Posterior cingulate gyrus (tissue), 11 donors: ENCODE data around the gene NDRG3.
A peak's percentile ranks its signal among the peaks of the same experiment; 100 is the strongest.
"Not testable (repeated sequence)": the region's sequence is repeated elsewhere in the genome, so short reads cannot be mapped to it uniquely, and the experiment has no call there.

Experiments
- DNase-seq, 10 donors: peaks; one replicate each; pipeline versions ENCODE4 v3.0.0 to v3.0.0-alpha.2; 2020 to 2021; ENCODE audit warnings: mixed read lengths in 3 of 10
- intact Hi-C: fragments of 100-400 bp; cut with DNase I; formaldehyde crosslinking; loops from one replicate; pipeline ENCODE4 v1.15.1; 2023

The NDRG3 gene

DNA sequence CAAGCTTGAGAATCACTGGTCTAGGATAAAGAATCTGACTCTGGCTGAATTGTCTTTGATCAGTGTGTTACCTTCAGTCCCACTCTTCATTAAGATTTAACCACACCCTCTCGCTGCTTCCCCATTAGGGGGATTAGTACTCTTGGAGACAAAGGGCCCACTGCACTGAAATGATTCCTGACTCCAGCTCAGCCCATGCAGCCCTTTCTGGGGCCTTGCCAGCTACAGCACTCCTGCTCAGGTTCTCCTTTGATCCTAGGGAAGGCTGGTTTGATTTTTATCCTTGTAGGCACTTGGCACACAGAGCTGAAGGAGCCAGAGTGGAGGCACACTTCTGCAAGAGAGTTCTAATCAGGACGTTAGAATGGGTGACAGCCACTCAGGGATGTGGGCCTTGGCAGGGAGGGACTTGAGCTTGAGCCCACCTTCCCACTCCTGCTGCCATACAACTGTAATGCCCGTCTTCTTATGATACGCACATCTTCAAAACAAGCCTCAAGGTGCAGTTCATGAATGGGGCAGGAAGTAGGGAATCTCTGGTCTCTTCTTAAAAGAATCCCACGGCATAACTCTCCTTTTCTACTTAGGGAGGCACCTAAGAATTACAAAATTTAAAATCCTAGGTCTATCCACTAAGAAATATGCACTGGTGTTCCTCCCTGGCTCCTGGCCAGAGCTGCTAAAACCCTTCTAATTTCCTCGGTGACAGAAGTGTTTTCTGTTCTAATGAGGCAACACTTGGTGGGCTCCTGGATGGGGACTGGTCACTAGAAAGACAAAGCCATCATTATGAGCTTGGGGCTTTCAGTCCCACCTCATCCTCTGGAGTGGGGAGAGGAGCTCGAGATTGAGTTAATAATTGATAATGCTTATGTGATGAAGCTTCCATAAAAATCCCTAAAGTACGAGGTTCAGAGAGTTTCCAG is 98.4 kb downstream of the NDRG3 start:
- peak in 1 of 10 donors; percentile 31 for DNase-seq
- intact Hi-C loops, result no loop called here

- intact Hi-C loops, result no loop called here
- no peak for DNase-seq
Observed at GRCh38 chr20:36646678-36647077, 99.2 kb downstream of the NDRG3 start.

GRCh38 chr20:36645998-36646397 is 99.9 kb downstream of the NDRG3 start, which contains the start of gene SLA2:
Gene SLA2, minus strand, starts transcription at chr20:36646196. Its CDS starts 4,861 bp downstream, at chr20:36641335.
- intact Hi-C loops, result no loop called here
- peak in 1 of 10 donors; percentile 73 for DNase-seq

- intact Hi-C loops, result no loop called here
- peak in 1 of 10 donors; percentile 46 for DNase-seq
Observed at GRCh38 chr20:36645353-36645752, 100.5 kb downstream of the NDRG3 start.

- no peak for DNase-seq
- intact Hi-C loops, result no loop called here
Observed at GRCh38 chr20:36644706-36645095, 101.2 kb downstream of the NDRG3 start.

- intact Hi-C loops, result no loop called here
- peak in 1 of 10 donors; percentile 55 for DNase-seq
Observed at GRCh38 chr20:36644032-36644705, 101.7 kb downstream of the NDRG3 start.

DNA sequence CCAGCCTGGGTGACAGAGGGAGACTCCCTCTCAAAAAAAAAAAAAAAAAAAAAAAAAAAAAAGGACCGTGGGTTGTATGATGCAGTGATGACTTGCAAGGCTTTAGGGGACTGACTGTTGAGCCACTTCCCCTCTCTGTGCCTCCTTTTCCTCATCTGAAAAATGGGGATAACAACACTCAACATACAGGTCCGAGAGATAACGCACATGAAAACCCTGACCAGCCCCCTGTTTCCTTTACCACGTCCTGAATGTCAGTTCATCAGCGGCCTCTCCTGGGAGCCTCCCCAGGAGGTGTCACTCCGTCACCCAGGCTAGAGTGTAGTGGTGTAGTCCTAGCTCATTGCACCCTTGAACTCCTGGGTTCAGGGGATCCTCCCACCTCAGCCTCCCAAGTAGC is 103.8 kb downstream of the NDRG3 start:
- peak in 1 of 10 donors; percentile 49 for DNase-seq
- intact Hi-C loops, result no loop called here

DNA sequence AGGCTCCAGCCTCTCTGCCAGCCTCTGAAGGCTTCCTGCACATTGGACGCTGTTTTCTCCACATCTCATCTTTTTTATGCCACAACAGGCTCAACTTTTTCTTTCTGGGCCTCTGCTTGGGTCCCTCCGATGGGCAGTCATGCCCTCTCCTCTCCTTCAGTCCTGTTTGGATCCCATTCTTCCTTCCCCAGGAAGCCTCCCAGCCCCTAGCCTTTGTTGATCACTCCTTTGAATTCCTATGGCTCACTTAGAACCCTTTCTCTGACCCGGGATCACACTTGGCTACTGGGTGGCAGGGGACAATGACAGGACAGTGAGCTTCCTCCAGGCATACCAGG is 104.4 kb downstream of the NDRG3 start:
- intact Hi-C loops, result no loop called here
- no peak for DNase-seq

DNA sequence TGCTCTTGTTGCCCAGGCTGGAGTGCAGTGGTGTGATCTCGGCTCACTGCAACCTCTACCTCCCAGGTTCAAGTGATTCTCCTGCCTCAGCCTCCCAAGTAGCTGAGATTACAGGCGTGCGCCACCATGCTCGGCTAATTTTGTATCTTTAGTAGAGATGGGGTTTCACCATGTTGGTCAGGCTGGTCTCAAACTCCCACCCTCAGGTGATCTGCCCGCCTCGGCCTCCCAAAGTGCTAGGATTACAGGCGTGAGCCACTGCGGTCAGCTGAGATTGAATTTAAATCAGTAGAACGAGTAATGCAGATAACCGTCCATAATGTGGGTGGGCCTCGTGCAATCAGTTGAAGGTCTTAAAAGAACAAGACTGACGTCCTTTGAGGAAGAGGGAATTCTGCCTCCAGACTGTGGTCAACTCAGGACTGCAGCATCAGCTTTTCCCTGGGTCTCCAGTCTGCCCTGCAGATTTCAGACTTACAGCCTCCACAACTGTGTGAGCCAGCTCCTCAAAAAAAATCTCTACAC is 107.0 kb downstream of the NDRG3 start:
- peak in 1 of 10 donors; percentile 12 for DNase-seq
- intact Hi-C loops, result not testable (repeated sequence)

DNA sequence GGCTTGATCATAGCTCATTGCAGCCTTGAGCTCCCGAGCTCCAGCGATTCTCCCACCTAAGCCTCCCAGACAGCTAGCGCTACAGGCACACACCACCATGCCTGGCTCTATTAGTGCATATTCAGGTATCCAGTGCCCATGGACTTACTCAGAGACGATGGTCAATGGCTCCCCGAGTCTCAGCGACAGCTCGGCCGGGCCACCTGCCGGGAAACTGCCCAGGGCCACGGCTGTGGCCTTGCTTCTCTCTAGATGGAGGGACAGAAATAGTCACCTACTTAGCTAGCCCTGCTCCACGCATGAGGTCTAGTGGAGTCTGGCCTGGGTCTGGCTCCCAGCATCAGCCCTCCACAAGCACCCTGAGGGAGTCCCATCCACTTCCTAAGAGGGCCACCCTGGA is 111.5 kb downstream of the NDRG3 start:
- peak in 1 of 10 donors; percentile 20 for DNase-seq
- intact Hi-C loops, result no loop called here

GRCh38 chr20:36633285-36633772 is 112.6 kb downstream of the NDRG3 start:
- peak in 2 of 10 donors; percentile 47 to 52 for DNase-seq
- intact Hi-C loops, result no loop called here

DNA sequence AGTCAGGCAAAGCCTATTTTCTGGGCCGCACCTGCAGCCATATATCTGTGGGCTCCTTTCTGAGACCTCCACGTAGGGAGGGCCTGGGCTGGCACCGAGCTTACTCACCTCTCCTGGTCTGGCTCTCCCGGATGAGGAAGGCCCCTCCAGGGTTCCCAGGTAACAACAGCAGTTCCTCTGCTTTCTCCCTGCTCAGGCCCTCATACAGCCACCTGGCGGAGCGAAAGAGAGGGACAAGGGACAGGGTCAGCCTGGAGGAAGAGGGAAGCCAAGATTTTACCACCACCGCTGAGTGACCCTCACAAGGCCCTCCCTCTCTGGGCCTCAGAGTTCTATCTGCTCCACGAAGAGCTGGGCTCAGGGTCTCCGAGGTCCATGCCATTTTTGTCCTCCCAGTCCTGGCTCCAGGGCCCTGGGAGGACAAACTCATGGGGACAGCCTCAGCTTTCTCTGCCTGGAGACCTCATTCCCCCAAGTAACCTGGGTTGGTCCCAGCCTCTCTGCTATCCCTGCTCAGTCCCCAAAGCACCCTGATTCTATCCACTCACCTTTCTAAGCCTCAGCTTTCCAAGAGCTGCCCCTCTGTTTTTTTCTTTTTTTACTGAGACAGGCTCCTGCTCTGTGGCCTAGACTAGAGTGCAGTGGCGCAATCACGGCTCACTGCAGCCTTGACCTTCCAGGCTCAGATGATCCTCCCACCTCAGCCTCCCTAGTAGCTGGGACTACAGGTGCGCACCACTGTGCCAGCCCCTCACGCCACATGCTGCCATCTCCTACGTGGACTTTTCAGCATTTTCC is 113.2 kb downstream of the NDRG3 start:
- peak in 1 of 10 donors; percentile 53 for DNase-seq
- intact Hi-C loops, result no loop called here

- no peak for DNase-seq
- intact Hi-C loops, result no loop called here
Observed at GRCh38 chr20:36632147-36632486, 113.8 kb downstream of the NDRG3 start.

DNA sequence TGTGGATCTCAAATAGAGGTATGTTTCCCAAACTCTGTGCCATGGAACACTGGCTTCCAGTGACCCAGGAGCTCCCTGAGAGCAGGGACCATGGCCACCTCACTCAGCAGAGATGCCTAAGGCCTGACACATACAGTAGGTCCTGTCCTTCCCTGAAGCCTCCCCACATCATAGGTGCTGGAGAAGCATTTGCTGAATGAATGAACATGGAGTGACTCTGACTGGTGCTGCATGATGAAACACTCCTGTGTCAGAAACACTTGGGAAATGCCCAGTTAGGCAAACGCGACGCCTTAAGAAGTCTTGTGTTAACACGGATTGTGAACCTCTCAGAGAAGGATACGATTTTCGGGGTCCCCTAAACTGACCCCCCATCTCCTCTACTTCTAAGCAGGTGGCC is 114.2 kb downstream of the NDRG3 start:
- intact Hi-C loops, result no loop called here
- DNase-seq, result peak in 1 of 10 donors; percentile 2

- no peak for DNase-seq
- intact Hi-C loops, result no loop called here
Observed at GRCh38 chr20:36629719-36630681, 115.9 kb downstream of the NDRG3 start.

DNA sequence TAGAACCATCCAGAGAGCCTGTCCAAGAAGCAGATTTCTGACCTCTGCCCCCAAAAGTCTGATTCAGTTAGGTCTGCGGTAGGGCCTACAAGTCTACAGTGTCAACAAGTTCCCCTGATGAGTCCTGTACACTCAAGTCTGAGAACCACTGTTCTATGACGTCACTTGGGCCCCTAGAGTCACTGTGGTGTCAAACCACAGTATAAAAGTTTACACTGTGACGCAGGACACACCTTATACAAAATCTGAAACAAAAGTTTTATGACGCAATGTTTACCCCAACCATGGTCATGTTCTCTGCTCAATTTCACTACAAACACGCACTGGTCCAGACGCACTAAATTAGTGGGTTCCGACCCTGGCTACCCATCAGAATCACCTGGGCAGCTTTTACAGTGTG is 117.8 kb downstream of the NDRG3 start:
- intact Hi-C loops, result no loop called here
- DNase-seq, result no peak

GRCh38 chr20:36624944-36625324 is 121.0 kb downstream of the NDRG3 start:
- no peak for DNase-seq
- intact Hi-C loops, result no loop called here

DNA sequence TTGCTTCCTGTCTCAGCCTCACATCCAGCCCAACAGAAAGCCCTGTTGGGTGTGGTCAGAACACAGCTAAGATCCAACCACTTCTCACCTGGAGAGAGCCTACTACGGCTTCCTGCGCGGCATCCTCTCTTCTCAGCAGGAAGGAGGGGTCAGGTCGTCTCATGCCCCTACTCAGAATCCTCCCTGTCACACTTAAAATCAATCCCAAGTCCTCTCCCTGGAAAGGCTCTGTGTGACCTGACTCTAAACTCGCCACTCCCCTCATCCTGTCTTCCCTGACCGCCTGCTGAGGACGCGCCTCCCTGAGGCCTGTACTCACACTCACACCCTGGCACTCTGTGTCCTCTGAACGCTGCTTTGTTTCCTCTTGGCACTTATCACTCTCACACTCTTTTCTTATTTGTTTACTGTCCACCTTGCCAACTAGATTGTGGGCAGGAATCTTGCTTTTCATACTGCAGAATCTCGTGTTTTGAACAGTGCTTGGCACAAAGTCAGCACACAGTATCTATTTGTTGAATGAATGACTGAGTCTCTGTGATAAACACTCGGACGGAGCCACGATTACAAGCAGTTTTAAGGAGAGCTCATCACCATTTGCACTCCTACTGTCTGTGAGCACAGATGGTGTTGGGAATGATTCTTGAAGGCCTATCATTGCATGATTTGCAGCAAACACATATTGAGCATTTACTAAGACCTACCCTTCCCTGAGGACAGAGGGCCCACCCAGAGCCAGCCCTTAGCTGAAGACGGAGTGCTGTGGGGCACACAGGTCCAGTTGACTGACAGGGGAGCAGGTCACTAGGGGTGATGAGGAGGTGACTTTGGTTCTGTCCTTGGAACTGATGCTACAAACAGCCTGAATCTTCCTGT is 121.6 kb downstream of the NDRG3 start:
- no peak for DNase-seq
- intact Hi-C loops, result no loop called here

DNA sequence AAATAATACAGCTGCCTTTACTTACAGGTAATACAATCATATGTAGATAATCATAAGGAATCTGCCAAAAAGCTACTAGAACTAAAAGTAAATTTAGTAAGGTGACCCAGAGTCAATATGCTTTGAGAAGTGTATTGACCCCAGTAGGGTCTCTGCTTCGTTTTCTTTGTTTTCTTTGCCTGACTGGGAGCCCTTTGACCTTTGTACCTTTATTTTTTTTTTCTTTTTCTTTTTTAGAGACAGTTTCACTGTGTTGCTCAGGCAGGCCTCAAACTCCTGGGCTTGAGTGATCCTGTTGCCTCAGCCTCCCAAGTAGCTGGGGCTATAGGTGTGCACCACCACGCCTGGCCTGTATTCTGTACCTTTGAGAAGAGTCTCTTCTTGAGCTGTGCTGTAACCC is 122.4 kb downstream of the NDRG3 start:
- no peak for DNase-seq
- intact Hi-C loops, result no loop called here
